Stimulated activated CD8-positive, alpha-beta memory T cell treated with anti-CD3 and anti-CD28 coated beads, Interleukin-15, amount 100 ng/mL, for 1 hour (primary cell): Measurements from ENCODE around the gene DMRTB1.

Experiments used
- DNase-seq: peaks from one replicate; pipeline ENCODE4 v3.0.0-alpha.2; 2020; ENCODE audit warnings: low read depth

The DMRTB1 gene

GRCh38 chr1:53463961-53464899 lies 5.0 kb downstream of the DMRTB1 start:
- no peak for DNase-seq

GRCh38 chr1:53465023-53465957 lies 6.1 kb downstream of the DMRTB1 start:
- DNase-seq = no peak

GRCh38 chr1:53467391-53467790 lies 8.2 kb downstream of the DMRTB1 start:
- no peak for DNase-seq

- DNase-seq = no peak
These were observed 9.2 kb downstream of the DMRTB1 start for GRCh38 chr1:53468374-53468773.

- DNase-seq = no peak
These were observed 10.2 kb downstream of the DMRTB1 start for GRCh38 chr1:53469373-53469772.

GRCh38 chr1:53470155-53470554 lies 11.0 kb downstream of the DMRTB1 start:
- no peak for DNase-seq

- DNase-seq = no peak
These were observed 11.4 kb downstream of the DMRTB1 start for GRCh38 chr1:53470584-53470983.

GRCh38 chr1:53471000-53471399 lies 11.8 kb downstream of the DMRTB1 start:
- DNase-seq = no peak

- DNase-seq = no peak
These were observed 14.3 kb downstream of the DMRTB1 start for GRCh38 chr1:53473463-53473862.

- no peak for DNase-seq
These were observed 16.5 kb downstream of the DMRTB1 start for GRCh38 chr1:53475664-53476063.

- no peak for DNase-seq
These were observed 17.4 kb downstream of the DMRTB1 start for GRCh38 chr1:53476579-53476978.

- DNase-seq = no peak
These were observed 18.7 kb downstream of the DMRTB1 start for GRCh38 chr1:53477651-53478501.

- no peak for DNase-seq
These were observed 19.3 kb downstream of the DMRTB1 start for GRCh38 chr1:53478502-53478818.

- no peak for DNase-seq
These were observed 21.5 kb downstream of the DMRTB1 start for GRCh38 chr1:53480678-53481077.

GRCh38 chr1:53481456-53481855 lies 22.3 kb downstream of the DMRTB1 start:
- no peak for DNase-seq

- DNase-seq = no peak
These were observed 23.4 kb downstream of the DMRTB1 start for GRCh38 chr1:53482441-53483153.

- no peak for DNase-seq
These were observed 24.0 kb downstream of the DMRTB1 start for GRCh38 chr1:53483170-53483569.

- no peak for DNase-seq
These were observed 24.5 kb downstream of the DMRTB1 start for GRCh38 chr1:53483656-53484055.

GRCh38 chr1:53484705-53485477 lies 25.7 kb downstream of the DMRTB1 start:
- DNase-seq = no peak
